DND-41 (cell line): ENCODE data around the gene CNTNAP5.

Experiments used
- ATAC-seq: fragments of 200-7000 bp; cut with Tn5 transposase; 3 replicates; pipeline ENCODE4 v1.9.1; 2021; ENCODE audit warnings: low read depth; ENCODE audit not compliant: insufficient read depth
- DNase-seq: peaks from one replicate; pipeline ENCODE4 v3.0.0-alpha.2; 2020
- H2AFZ ChIP-seq: 2 replicates; pipeline ENCODE4 v1.6.0; 2012; ENCODE audit warnings: low read depth, low read length
- H3K27ac ChIP-seq: 2 replicates; pipeline ENCODE4 v1.5.1; 2012; ENCODE audit warnings: low read length, inconsistent platforms
- H3K27me3 ChIP-seq: fragments of 200-600 bp; sonication (generic); 2 replicates; pipeline ENCODE4 v1.6.0; 2012; ENCODE audit warnings: low read length, mild to moderate bottlenecking, inconsistent platforms; ENCODE audit not compliant: insufficient read depth, poor library complexity
- H3K36me3 ChIP-seq: 2 replicates; pipeline ENCODE4 v1.5.1; 2012; ENCODE audit warnings: low read length, inconsistent platforms; ENCODE audit not compliant: insufficient read depth
- H3K4me1 ChIP-seq: 2 replicates; pipeline ENCODE4 v1.5.1; 2012; ENCODE audit warnings: mild to moderate bottlenecking, low read length; ENCODE audit not compliant: insufficient read depth
- H3K4me2 ChIP-seq: 2 replicates; pipeline ENCODE4 v1.6.0; 2012; ENCODE audit warnings: mild to moderate bottlenecking, moderate library complexity, low read length, inconsistent platforms; ENCODE audit not compliant: insufficient read depth
- H3K4me3 ChIP-seq, 2 experiments: fragments of 200-600 bp in 1 of 2; shearing (Covaris generic) in 1 of 2; 2 replicates each; pipeline ENCODE4 v1.5.1; 2012 to 2016; ENCODE audit warnings: inconsistent platforms in 2 of 2, low read length in 2 of 2, mild to moderate bottlenecking in 2 of 2, low read depth in 1 of 2, moderate library complexity in 1 of 2
- H3K79me2 ChIP-seq: 2 replicates; pipeline ENCODE4 v1.6.0; 2012; ENCODE audit warnings: low read length, inconsistent platforms; ENCODE audit not compliant: insufficient read depth
- H3K9ac ChIP-seq: 2 replicates; pipeline ENCODE4 v1.6.0; 2012; ENCODE audit warnings: low read depth, mild to moderate bottlenecking, inconsistent platforms, low read length, moderate library complexity
- H3K9me3 ChIP-seq: 2 replicates; pipeline ENCODE4 v1.5.1; 2012; ENCODE audit warnings: low read length, moderate library complexity, mild to moderate bottlenecking, inconsistent platforms; ENCODE audit not compliant: insufficient read depth, severe bottlenecking
- H4K20me1 ChIP-seq: 2 replicates; pipeline ENCODE4 v1.6.0; 2012; ENCODE audit warnings: low read length; ENCODE audit not compliant: insufficient read depth
- EZH2 ChIP-seq: IDR thresholded peaks from 3 replicates; pipeline ENCODE4 v1.6.1; 2012; ENCODE audit warnings: borderline replicate concordance, low read depth, mild to moderate bottlenecking, moderate library complexity, low read length, inconsistent platforms; ENCODE audit not compliant: severe bottlenecking
- TF ChIP-seq, protein P1 (sequence below): IDR thresholded peaks from 2 replicates; pipeline ENCODE4 v1.5.1; 2012; ENCODE audit warnings: borderline replicate concordance, low read length, moderate library complexity, mild to moderate bottlenecking; ENCODE audit not compliant: poor library complexity, severe bottlenecking; ENCODE audit errors: extremely low read depth

Gene CNTNAP5

DNA sequence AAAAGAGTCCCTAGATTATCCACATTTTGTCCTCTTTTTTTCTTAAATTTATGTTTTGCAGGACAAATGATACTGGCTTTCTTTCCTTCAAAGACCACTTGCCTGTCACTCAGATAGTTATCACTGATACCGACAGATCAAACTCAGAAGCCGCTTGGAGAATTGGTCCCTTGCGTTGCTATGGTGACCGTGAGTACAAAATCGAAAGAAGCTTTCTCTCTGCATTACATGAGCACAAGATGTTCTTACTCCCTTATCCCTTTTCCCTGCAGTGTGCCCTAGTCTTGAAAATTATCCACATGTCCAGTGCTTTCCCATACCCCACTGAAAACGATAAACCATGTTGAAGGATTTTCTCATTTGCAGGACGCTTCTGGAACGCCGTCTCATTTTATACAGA is 738.5 kb downstream of the CNTNAP5 start:
- TF ChIP-seq EZH2 = no peak
- TF ChIP-seq, protein P1, sequence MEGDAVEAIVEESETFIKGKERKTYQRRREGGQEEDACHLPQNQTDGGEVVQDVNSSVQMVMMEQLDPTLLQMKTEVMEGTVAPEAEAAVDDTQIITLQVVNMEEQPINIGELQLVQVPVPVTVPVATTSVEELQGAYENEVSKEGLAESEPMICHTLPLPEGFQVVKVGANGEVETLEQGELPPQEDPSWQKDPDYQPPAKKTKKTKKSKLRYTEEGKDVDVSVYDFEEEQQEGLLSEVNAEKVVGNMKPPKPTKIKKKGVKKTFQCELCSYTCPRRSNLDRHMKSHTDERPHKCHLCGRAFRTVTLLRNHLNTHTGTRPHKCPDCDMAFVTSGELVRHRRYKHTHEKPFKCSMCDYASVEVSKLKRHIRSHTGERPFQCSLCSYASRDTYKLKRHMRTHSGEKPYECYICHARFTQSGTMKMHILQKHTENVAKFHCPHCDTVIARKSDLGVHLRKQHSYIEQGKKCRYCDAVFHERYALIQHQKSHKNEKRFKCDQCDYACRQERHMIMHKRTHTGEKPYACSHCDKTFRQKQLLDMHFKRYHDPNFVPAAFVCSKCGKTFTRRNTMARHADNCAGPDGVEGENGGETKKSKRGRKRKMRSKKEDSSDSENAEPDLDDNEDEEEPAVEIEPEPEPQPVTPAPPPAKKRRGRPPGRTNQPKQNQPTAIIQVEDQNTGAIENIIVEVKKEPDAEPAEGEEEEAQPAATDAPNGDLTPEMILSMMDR = no peak

DNA sequence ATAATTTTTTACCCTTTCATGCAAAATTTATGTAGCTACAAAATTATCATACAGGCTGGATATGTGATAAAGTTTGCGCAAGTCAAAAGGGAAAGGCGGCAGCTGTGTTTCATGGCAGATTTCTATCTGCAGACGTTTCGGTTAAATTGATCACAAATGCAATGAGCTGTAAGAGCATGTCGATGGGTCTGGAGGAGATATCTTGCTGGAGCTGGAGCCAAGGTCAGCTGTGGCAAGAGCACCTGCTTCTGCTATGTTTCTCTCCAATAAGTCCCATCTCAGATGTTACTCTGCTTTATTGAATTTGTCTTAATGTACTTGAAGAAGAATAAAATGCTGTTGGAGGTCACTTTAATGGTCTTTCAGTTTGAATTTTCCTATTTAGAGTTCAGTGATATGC is 749.7 kb downstream of the CNTNAP5 start:
- Histone ChIP-seq H3K9ac (no peak overlapping the region), H3K4me1 (no peaks in the 10 kb centered on the region), H4K20me1 (no peaks in the 10 kb centered on the region), H3K27ac (no peak overlapping the region), H3K4me3 (no peak overlapping the region), H3K9me3 (no peaks in the 10 kb centered on the region), H2AFZ (no peak overlapping the region), H3K27me3 (no peaks in the 10 kb centered on the region), H3K36me3 (no peaks in the 10 kb centered on the region), H3K4me2 (no peak overlapping the region), H3K79me2 (no peaks in the 10 kb centered on the region)
- DNase-seq (no peak), ATAC-seq (no peak)
- TF ChIP-seq EZH2 = no peak
- TF ChIP-seq, protein P1 = no peak

More for the DNA sequence above, 738.5 kb downstream of the CNTNAP5 start:
- Histone ChIP-seq H4K20me1 (no peaks in the 10 kb centered on the region), H3K79me2 (no peaks in the 10 kb centered on the region), H3K36me3 (no peaks in the 10 kb centered on the region), H3K27me3 (no peaks in the 10 kb centered on the region), H2AFZ (no peak overlapping the region), H3K4me2 (no peak overlapping the region), H3K4me1 (no peaks in the 10 kb centered on the region), H3K9me3 (no peaks in the 10 kb centered on the region), H3K9ac (no peak overlapping the region), H3K27ac (no peak overlapping the region), H3K4me3 (no peak overlapping the region)
- no peak for DNase-seq
- ATAC-seq = no peak

DNA sequence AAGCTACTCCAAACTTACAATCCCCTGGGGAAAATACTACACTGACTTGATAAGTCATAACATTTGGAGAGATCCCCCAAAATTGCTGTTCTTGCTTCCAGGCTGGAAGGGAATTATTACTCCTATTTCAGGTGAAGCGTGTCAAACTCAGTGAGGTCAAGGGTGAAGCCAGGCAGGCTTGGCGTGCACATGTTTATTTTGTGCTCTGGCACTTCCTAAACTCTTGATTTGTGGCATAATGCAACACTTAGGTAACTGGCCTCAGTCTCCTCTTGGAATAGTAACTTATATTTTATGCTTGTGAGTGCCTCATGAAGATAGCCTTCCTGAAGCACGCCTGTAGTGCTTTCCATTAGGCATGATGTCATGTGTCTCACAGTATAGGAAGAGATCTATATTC is 751.2 kb downstream of the CNTNAP5 start:
- no peaks in the 10 kb centered on the region for H3K36me3 ChIP-seq
- no peaks in the 10 kb centered on the region for H4K20me1 ChIP-seq
- no peaks in the 10 kb centered on the region for H3K79me2 ChIP-seq
- H3K4me2 ChIP-seq = no peak overlapping the region
- no peak for ATAC-seq
- no peaks in the 10 kb centered on the region for H3K4me1 ChIP-seq
- H2AFZ ChIP-seq = no peak overlapping the region
- TF ChIP-seq, protein P1 = no peak
- no peak for TF ChIP-seq EZH2
- H3K27ac ChIP-seq = no peak overlapping the region
- H3K4me3 ChIP-seq = no peak overlapping the region
- no peaks in the 10 kb centered on the region for H3K27me3 ChIP-seq
- H3K9ac ChIP-seq = no peak overlapping the region
- no peaks in the 10 kb centered on the region for H3K9me3 ChIP-seq
- no peak for DNase-seq

DNA sequence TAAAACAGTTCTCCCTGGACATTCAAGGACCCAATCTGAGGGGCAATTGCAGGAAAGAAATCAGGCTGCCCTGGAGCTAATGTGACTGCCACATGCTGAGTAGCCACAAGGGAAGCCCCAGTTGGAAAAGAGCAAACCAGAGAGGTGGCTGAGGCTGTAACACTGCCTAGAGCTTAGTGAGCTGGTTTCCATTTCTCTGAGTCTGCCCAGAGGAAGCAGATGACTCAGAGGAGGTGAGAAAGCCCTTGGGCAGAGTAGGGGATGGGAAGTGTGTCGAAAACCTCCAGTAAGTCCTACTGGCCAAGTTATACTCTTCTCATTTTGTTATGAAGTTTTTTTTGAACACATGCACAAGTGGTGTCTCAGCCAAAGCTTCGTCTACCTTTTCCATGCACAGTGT is 753.0 kb downstream of the CNTNAP5 start:
- no peaks in the 10 kb centered on the region for H4K20me1 ChIP-seq
- no peak overlapping the region for H2AFZ ChIP-seq
- no peak overlapping the region for H3K4me3 ChIP-seq
- H3K4me2 ChIP-seq = no peak overlapping the region
- no peaks in the 10 kb centered on the region for H3K4me1 ChIP-seq
- ATAC-seq (no peak), DNase-seq (no peak)
- no peak overlapping the region for H3K9ac ChIP-seq
- no peaks in the 10 kb centered on the region for H3K9me3 ChIP-seq
- H3K79me2 ChIP-seq = no peaks in the 10 kb centered on the region
- TF ChIP-seq, protein P1 = no peak
- no peak for TF ChIP-seq EZH2
- no peaks in the 10 kb centered on the region for H3K27me3 ChIP-seq
- no peak overlapping the region for H3K27ac ChIP-seq
- no peaks in the 10 kb centered on the region for H3K36me3 ChIP-seq
